Natural killer cell (primary cell): ENCODE data around the gene RAP2C. TPM values are rescaled to one million over a fixed set of nuclear protein-coding genes. Genes with fewer than 3 reads are reported as not detected.

Experiments
- ATAC-seq, 3 donors: fragments of 150-1000 bp in 2 of 3; fragments of 200-7000 bp in 1 of 3; cut with Tn5 transposase; 1 replicate in 1 of 3; 2 replicates in 2 of 3; pipeline ENCODE4 v1.10.0; 2021; ENCODE audit warnings: mild to moderate bottlenecking in 2 of 3, moderate library complexity in 2 of 3
- DNase-seq, 2 donors: peaks; one replicate each; pipeline versions ENCODE4 v3.0.0 to v3.0.0-alpha.2; 2013 to 2021; ENCODE audit warnings: mixed read lengths in 1 of 2
- H3K27ac ChIP-seq: one replicate; pipeline ENCODE4 v1.5.1; 2013; ENCODE audit warnings: mild to moderate bottlenecking, low read length
- H3K27me3 ChIP-seq: one replicate; pipeline ENCODE4 v1.6.1; 2013; ENCODE audit warnings: low read length; ENCODE audit not compliant: control insufficient read depth, insufficient read depth
- H3K36me3 ChIP-seq: one replicate; pipeline ENCODE4 v1.6.1; 2013; ENCODE audit warnings: low read length; ENCODE audit not compliant: control insufficient read depth, insufficient read depth
- H3K4me1 ChIP-seq: one replicate; pipeline ENCODE4 v1.6.1; 2013; ENCODE audit warnings: low read length; ENCODE audit not compliant: control insufficient read depth, insufficient read depth
- H3K4me3 ChIP-seq: one replicate; pipeline ENCODE4 v1.5.1; 2013; ENCODE audit warnings: low read length
- H3K9me3 ChIP-seq: one replicate; pipeline ENCODE4 v1.6.1; 2013; ENCODE audit warnings: low read length; ENCODE audit not compliant: control insufficient read depth, insufficient read depth
- H3K27ac Mint-ChIP-seq, 2 donors: one replicate each; pipeline ENCODE4 v1.8.0; 2022; ENCODE audit warnings: mild to moderate bottlenecking in 2 of 2, mixed read lengths in 2 of 2, moderate library complexity in 1 of 2
- H3K27me3 Mint-ChIP-seq, 2 donors: one replicate each; pipeline ENCODE4 v1.8.0; 2022; ENCODE audit warnings: low read depth in 2 of 2, mixed read lengths in 2 of 2
- H3K36me3 Mint-ChIP-seq: one replicate; pipeline ENCODE4 v1.8.0; 2022; ENCODE audit warnings: mixed read lengths
- H3K4me1 Mint-ChIP-seq, 2 donors: one replicate each; pipeline ENCODE4 v1.8.0; 2022; ENCODE audit warnings: mixed read lengths in 2 of 2
- H3K4me3 Mint-ChIP-seq: one replicate; pipeline ENCODE4 v1.8.0; 2022; ENCODE audit warnings: mild to moderate bottlenecking, moderate library complexity, mixed read lengths
- H3K9me3 Mint-ChIP-seq, 2 donors: one replicate each; pipeline ENCODE4 v1.8.0; 2022; ENCODE audit warnings: mixed read lengths in 2 of 2
- CTCF ChIP-seq: fragments of 200-600 bp; IDR thresholded peaks from one replicate; pipeline ENCODE4 v1.8.0; 2022; ENCODE audit warnings: antibody characterized with exemption
- whole genome bisulfite sequencing: methylation state at CpG from one replicate; pipeline ENCODE4 v1.1.7; 2013; ENCODE audit warnings: missing lambda C conversion rate; ENCODE audit not compliant: insufficient coverage; 5-methylcytosine and 5-hydroxymethylcytosine counted together
- intact Hi-C: fragments of 100-400 bp; cut with micrococcal nuclease; formaldehyde crosslinking; loops from one replicate; pipeline ENCODE4 v1.14.2; 2022
- total RNA-seq, 4 donors: library from RNA; stranded (reverse); fragments of 120-200 nt in 1 of 4; gene quantifications; one replicate each; pipeline versions ENCODE4 v1.2.3 to v1.2.4, GENCODE V29; 2013 to 2022

Gene RAP2C
- total RNA-seq, 3 donors from 2014 or later (not counting 1 experiment from before 2014, with no cell fraction given) = 58.1 to 66.4 (median 60.0) TPM

GRCh38 chrX:132207996-132208395, 11.3 kb downstream of the RAP2C start:
- Mint-ChIP-seq H3K27ac (no peak overlapping the region), H3K4me3 (no peak overlapping the region), H3K36me3 (no peaks in the 10 kb centered on the region), H3K27me3 (peaks cover 0 to 21% of the 10 kb centered on the region in 2 donors), H3K9me3 (no peaks in the 10 kb centered on the region), H3K4me1 (peaks cover 24 to 32% of the 10 kb centered on the region in 2 donors)
- no peaks in the 10 kb centered on the region for H3K27me3 ChIP-seq
- H3K4me1 ChIP-seq = no peaks in the 10 kb centered on the region
- 70% methylated on average over 2 of the region's 2 CpGs for WGBS
- H3K36me3 ChIP-seq = peaks cover 19% of the 10 kb centered on the region
- no peak overlapping the region for H3K4me3 ChIP-seq
- ATAC-seq (no peak), DNase-seq (no peak)
- no peak overlapping the region for H3K27ac ChIP-seq
- no peaks in the 10 kb centered on the region for H3K9me3 ChIP-seq
- no peak for TF ChIP-seq CTCF
- intact Hi-C loops = no loop called here

- DNase-seq = no peak
- ATAC-seq = no peak
- H3K27ac ChIP-seq = no peak overlapping the region
- intact Hi-C loops = no loop called here
- Mint-ChIP-seq H3K4me1 (peaks cover 18 to 29% of the 10 kb centered on the region in 2 donors), H3K36me3 (no peaks in the 10 kb centered on the region), H3K27ac (peak overlapping the region in 1 of 2 donors; percentile 37), H3K4me3 (no peak overlapping the region), H3K27me3 (peaks cover 0 to 15% of the 10 kb centered on the region in 2 donors), H3K9me3 (no peaks in the 10 kb centered on the region)
- no peak overlapping the region for H3K4me3 ChIP-seq
- no peak for TF ChIP-seq CTCF
- no peaks in the 10 kb centered on the region for H3K27me3 ChIP-seq
- no peaks in the 10 kb centered on the region for H3K4me1 ChIP-seq
- H3K36me3 ChIP-seq = peaks cover 12% of the 10 kb centered on the region
- whole genome bisulfite sequencing = 89% methylated on average over 3 of the region's 5 CpGs
- H3K9me3 ChIP-seq = no peaks in the 10 kb centered on the region
Observed at GRCh38 chrX:132206259-132206658, 13.0 kb downstream of the RAP2C start.

GRCh38 chrX:132204629-132205028, 14.6 kb downstream of the RAP2C start:
- Mint-ChIP-seq H3K36me3 (no peaks in the 10 kb centered on the region), H3K4me1 (peaks cover 11 to 16% of the 10 kb centered on the region in 2 donors), H3K4me3 (no peak overlapping the region), H3K27ac (no peak overlapping the region), H3K9me3 (no peaks in the 10 kb centered on the region), H3K27me3 (peaks cover 0 to 8% of the 10 kb centered on the region in 2 donors)
- H3K4me3 ChIP-seq = no peak overlapping the region
- no peak for TF ChIP-seq CTCF
- no peaks in the 10 kb centered on the region for H3K4me1 ChIP-seq
- peaks cover 7% of the 10 kb centered on the region for H3K36me3 ChIP-seq
- H3K9me3 ChIP-seq = no peaks in the 10 kb centered on the region
- 100% methylated on average over 1 of the region's 1 CpG for WGBS
- intact Hi-C loops = no loop called here
- no peaks in the 10 kb centered on the region for H3K27me3 ChIP-seq
- ATAC-seq = no peak
- DNase-seq = no peak
- no peak overlapping the region for H3K27ac ChIP-seq

- intact Hi-C loops = no loop called here
- Histone ChIP-seq H3K4me3 (no peak overlapping the region), H3K27me3 (no peaks in the 10 kb centered on the region), H3K27ac (no peak overlapping the region), H3K4me1 (no peaks in the 10 kb centered on the region), H3K36me3 (peaks cover 2% of the 10 kb centered on the region), H3K9me3 (no peaks in the 10 kb centered on the region)
- Mint-ChIP-seq H3K9me3 (no peaks in the 10 kb centered on the region), H3K36me3 (no peaks in the 10 kb centered on the region), H3K27ac (no peak overlapping the region), H3K27me3 (peaks cover 0 to 4% of the 10 kb centered on the region in 2 donors), H3K4me3 (no peak overlapping the region), H3K4me1 (peaks cover 3 to 14% of the 10 kb centered on the region in 2 donors)
- DNase-seq (no peak), ATAC-seq (no peak)
- 95% methylated on average over 3 of the region's 5 CpGs for WGBS
- TF ChIP-seq CTCF = no peak
Observed at GRCh38 chrX:132200976-132201375, 18.3 kb downstream of the RAP2C start.
